Gastroesophageal sphincter (tissue), 4 donors: Measurements from ENCODE around the gene THOP1. TPM values are rescaled to one million over a fixed set of nuclear protein-coding genes. Genes with fewer than 3 reads are reported as not detected.

ENCODE experiments used
- ATAC-seq: fragments of 150-250 bp; one replicate; pipeline ENCODE4 v1.9.1; 2016; ENCODE audit warnings: mild to moderate bottlenecking, moderate library complexity
- H3K27ac ChIP-seq, 4 donors: fragments of 200-600 bp; sonication (generic) in 3 of 4; 1 replicate in 3 of 4; 2 replicates in 1 of 4; pipeline ENCODE4 v1.5.1; 2016 to 2019
- H3K27me3 ChIP-seq: fragments of 200-600 bp; sonication (generic); one replicate; pipeline ENCODE4 v1.5.1; 2019
- H3K36me3 ChIP-seq, 2 donors: fragments of 200-600 bp; sonication (generic); one replicate each; pipeline ENCODE4 v1.5.1; 2019; ENCODE audit warnings: control low read depth in 1 of 2
- H3K4me1 ChIP-seq, 3 donors: fragments of 200-600 bp; sonication (generic); 1 replicate in 2 of 3; 2 replicates in 1 of 3; pipeline ENCODE4 v1.5.1; 2016 to 2019; ENCODE audit warnings: control low read depth in 2 of 3
- H3K4me3 ChIP-seq, 2 donors: fragments of 200-600 bp; sonication (generic); one replicate each; pipeline ENCODE4 v1.5.1; 2019; ENCODE audit warnings: mild to moderate bottlenecking in 1 of 2, moderate library complexity in 1 of 2
- H3K9me3 ChIP-seq, 3 donors: fragments of 200-600 bp; sonication (generic); one replicate each; pipeline ENCODE4 v1.5.1; 2017 to 2019; ENCODE audit warnings: control low read depth in 2 of 3
- CTCF ChIP-seq, 4 experiments: fragments of 200-600 bp in 2 of 4; fragments of 450-650 bp in 2 of 4; sonication (generic) in 1 of 4; IDR thresholded peaks; one replicate each; pipeline ENCODE4 v1.5.1; 2017 to 2019; ENCODE audit warnings: antibody characterized with exemption in 4 of 4, mild to moderate bottlenecking in 2 of 4, moderate library complexity in 2 of 4
- EP300 ChIP-seq: sonication (generic); formaldehyde crosslinking; IDR thresholded peaks from one replicate; pipeline ENCODE4 v1.6.1; 2017; ENCODE audit warnings: antibody characterized with exemption, mild to moderate bottlenecking
- POLR2A ChIP-seq, 2 donors: fragments of 450-650 bp; IDR thresholded peaks; one replicate each; pipeline ENCODE4 v1.6.1; 2017; ENCODE audit warnings: antibody characterized with exemption in 2 of 2, mild to moderate bottlenecking in 2 of 2, moderate library complexity in 1 of 2
- POLR2AphosphoS5 ChIP-seq: sonication (generic); formaldehyde crosslinking; IDR thresholded peaks from one replicate; pipeline ENCODE4 v1.6.1; 2017; ENCODE audit warnings: antibody characterized with exemption
- WGBS, 2 donors: methylation state at CpG; one replicate each; pipeline ENCODE4 v1.1.5; 2018; ENCODE audit warnings: low coverage in 1 of 2; 5-methylcytosine and 5-hydroxymethylcytosine counted together
- total RNA-seq, 4 donors: library from RNA; depleted of rRNA; stranded (reverse); fragments of >200 nt; gene quantifications; one replicate each; pipeline ENCODE4 v1.1.0, GENCODE V29; 2016

THOP1 gene
- total RNA-seq, 4 donors from 2014 or later, result 26.9 to 58.4 (median 38.7) TPM

- no peak for TF ChIP-seq EP300
- TF ChIP-seq POLR2AphosphoS5, result no peak
- TF ChIP-seq POLR2A (IDR thresholded peaks at IDR 0.05), result no peak
- TF ChIP-seq CTCF (IDR thresholded peaks at IDR 0.05), result no peak
- WGBS, 2 donors, result 56 to 63% methylated on average over 5 to 7 of the region's 8 CpGs
- Histone ChIP-seq H3K36me3 (peaks cover 0 to 22% of the 10 kb centered on the region in 2 donors), H3K27ac (no peak overlapping the region), H3K27me3 (no peaks in the 10 kb centered on the region), H3K4me1 (peaks cover 0 to 42% (median 12%) of the 10 kb centered on the region in 3 donors), H3K9me3 (no peaks in the 10 kb centered on the region), H3K4me3 (no peak overlapping the region)
- no peak for ATAC-seq
These were observed 1.8 kb downstream of the THOP1 start for GRCh38 chr19:2787115-2787514.

- Histone ChIP-seq H3K4me1 (peaks cover 0 to 36% (median 9%) of the 10 kb centered on the region in 3 donors), H3K9me3 (no peaks in the 10 kb centered on the region), H3K4me3 (no peak overlapping the region), H3K36me3 (peaks cover 0 to 33% of the 10 kb centered on the region in 2 donors), H3K27ac (no peak overlapping the region), H3K27me3 (no peaks in the 10 kb centered on the region)
- no peak for ATAC-seq
- 84 to 94% methylated on average over 2 to 5 of the region's 5 CpGs for WGBS, 2 donors
- TF ChIP-seq CTCF (IDR thresholded peaks at IDR 0.05) (no peak), POLR2AphosphoS5 (no peak), EP300 (no peak)
These were observed 2.9 kb downstream of the THOP1 start for GRCh38 chr19:2788237-2788636.

GRCh38 chr19:2790194-2790556 lies 4.9 kb downstream of the THOP1 start:
- TF ChIP-seq POLR2A (IDR thresholded peaks at IDR 0.05), result no peak
- no peak for TF ChIP-seq POLR2AphosphoS5
- no peak for TF ChIP-seq EP300
- TF ChIP-seq CTCF (IDR thresholded peaks at IDR 0.05), result no peak
- H3K9me3 ChIP-seq, result no peaks in the 10 kb centered on the region
- H3K4me3 ChIP-seq, result no peak overlapping the region
- 100% methylated on average over 4 of the region's 14 CpGs; no CpG with 5 or more reads in 1 of the 2 donors for WGBS, 2 donors
- H3K4me1 ChIP-seq, result peaks cover 0 to 18% (median 7%) of the 10 kb centered on the region in 3 donors
- no peak overlapping the region for H3K27ac ChIP-seq
- H3K27me3 ChIP-seq, result no peaks in the 10 kb centered on the region
- H3K36me3 ChIP-seq, result peaks cover 0 to 53% of the 10 kb centered on the region in 2 donors
- ATAC-seq, result no peak

- Histone ChIP-seq H3K36me3 (peaks cover 0 to 58% of the 10 kb centered on the region in 2 donors), H3K4me1 (peaks cover 0 to 16% (median 7%) of the 10 kb centered on the region in 3 donors), H3K4me3 (no peak overlapping the region), H3K27ac (no peak overlapping the region), H3K9me3 (no peaks in the 10 kb centered on the region), H3K27me3 (no peaks in the 10 kb centered on the region)
- no peak for TF ChIP-seq EP300
- TF ChIP-seq POLR2A (IDR thresholded peaks at IDR 0.05), result no peak
- no peak for TF ChIP-seq CTCF (IDR thresholded peaks at IDR 0.05)
- TF ChIP-seq POLR2AphosphoS5, result no peak
- no peak for ATAC-seq
- 94 to 100% methylated on average over 3 to 25 of the region's 32 CpGs for WGBS, 2 donors
These were observed 5.4 kb downstream of the THOP1 start for GRCh38 chr19:2790557-2791271.

GRCh38 chr19:2791440-2791839 lies 6.1 kb downstream of the THOP1 start:
- Histone ChIP-seq H3K9me3 (no peaks in the 10 kb centered on the region), H3K4me1 (peaks cover 0 to 9% (median 0%) of the 10 kb centered on the region in 3 donors), H3K36me3 (peaks cover 0 to 65% of the 10 kb centered on the region in 2 donors), H3K27ac (no peak overlapping the region), H3K4me3 (no peak overlapping the region), H3K27me3 (no peaks in the 10 kb centered on the region)
- WGBS, 2 donors, result 86 to 89% methylated on average over 3 to 4 of the region's 16 CpGs
- ATAC-seq, result no peak
- TF ChIP-seq POLR2A (IDR thresholded peaks at IDR 0.05), result no peak
- TF ChIP-seq EP300, result no peak
- TF ChIP-seq POLR2AphosphoS5, result no peak
- no peak for TF ChIP-seq CTCF (IDR thresholded peaks at IDR 0.05)
